Body of pancreas (tissue), 4 donors: ENCODE results near the gene CHST2. TPM values are rescaled to one million over a fixed set of nuclear protein-coding genes. Genes with fewer than 3 reads are reported as not detected.

Experiments
- ATAC-seq: fragments of 150-250 bp; one replicate; pipeline ENCODE4 v1.9.1; 2016
- DNase-seq, 4 donors: peaks; one replicate each; pipeline ENCODE4 v3.0.0-alpha.2; 2019
- H3K27ac ChIP-seq, 4 donors: fragments of 200-600 bp; sonication (generic); 1 replicate in 3 of 4; 2 replicates in 1 of 4; pipeline versions ENCODE4 v1.5.1 to v1.6.1; 2016 to 2019; ENCODE audit warnings: mild to moderate bottlenecking in 1 of 4, mixed read lengths in 1 of 4, moderate library complexity in 1 of 4
- H3K27me3 ChIP-seq, 2 donors: fragments of 200-600 bp; sonication (generic); one replicate each; pipeline ENCODE4 v1.6.0; 2016; ENCODE audit warnings: mild to moderate bottlenecking in 1 of 2
- H3K36me3 ChIP-seq, 2 donors: fragments of 200-600 bp; sonication (generic); replicated peaks in 1 of 2; 2 replicates each; pipeline ENCODE4 v1.5.1; 2016; ENCODE audit warnings: low read depth in 2 of 2; ENCODE audit not compliant: insufficient read depth in 1 of 2
- H3K4me1 ChIP-seq: fragments of 200-600 bp; sonication (generic); one replicate; pipeline ENCODE4 v1.6.0; 2016
- H3K4me3 ChIP-seq, 2 donors: fragments of 200-600 bp; sonication (generic); 1 replicate in 1 of 2; 2 replicates in 1 of 2; pipeline ENCODE4 v1.5.1; 2016 to 2019
- H3K9me3 ChIP-seq, 3 donors: fragments of 200-600 bp; sonication (generic); 1 replicate in 2 of 3; 2 replicates in 1 of 3; pipeline ENCODE4 v1.5.1; 2016
- POLR2A ChIP-seq, 3 donors: fragments of 450-650 bp; IDR thresholded peaks; one replicate each; pipeline ENCODE4 v1.6.1; 2016; ENCODE audit warnings: antibody characterized with exemption in 3 of 3, mild to moderate bottlenecking in 2 of 3
- WGBS, 2 donors: methylation state at CpG; one replicate each; pipeline ENCODE4 v1.1.5; 2017; 5-methylcytosine and 5-hydroxymethylcytosine counted together
- intact Hi-C: fragments of 100-400 bp; cut with DNase I; formaldehyde crosslinking; loops from one replicate; pipeline ENCODE4 v1.15.1; 2023
- total RNA-seq, 2 donors: library from RNA; depleted of rRNA; stranded (reverse); fragments of >200 nt; gene quantifications; one replicate each; pipeline ENCODE4 v1.1.0, GENCODE V29; 2016
- TF ChIP-seq, protein P1 (sequence below), 7 experiments: fragments of 450-650 bp in 4 of 7; fragments of 200-600 bp in 3 of 7; sonication (generic) in 3 of 7; IDR thresholded peaks; one replicate each; pipeline ENCODE4 v1.5.1; 2016 to 2019; ENCODE audit warnings: antibody characterized with exemption in 7 of 7

Gene CHST2
- total RNA-seq, 2 donors from 2014 or later: 1.3 to 4.3 TPM

- TF ChIP-seq POLR2A (IDR thresholded peaks at IDR 0.05): no peak
- TF ChIP-seq, protein P1, sequence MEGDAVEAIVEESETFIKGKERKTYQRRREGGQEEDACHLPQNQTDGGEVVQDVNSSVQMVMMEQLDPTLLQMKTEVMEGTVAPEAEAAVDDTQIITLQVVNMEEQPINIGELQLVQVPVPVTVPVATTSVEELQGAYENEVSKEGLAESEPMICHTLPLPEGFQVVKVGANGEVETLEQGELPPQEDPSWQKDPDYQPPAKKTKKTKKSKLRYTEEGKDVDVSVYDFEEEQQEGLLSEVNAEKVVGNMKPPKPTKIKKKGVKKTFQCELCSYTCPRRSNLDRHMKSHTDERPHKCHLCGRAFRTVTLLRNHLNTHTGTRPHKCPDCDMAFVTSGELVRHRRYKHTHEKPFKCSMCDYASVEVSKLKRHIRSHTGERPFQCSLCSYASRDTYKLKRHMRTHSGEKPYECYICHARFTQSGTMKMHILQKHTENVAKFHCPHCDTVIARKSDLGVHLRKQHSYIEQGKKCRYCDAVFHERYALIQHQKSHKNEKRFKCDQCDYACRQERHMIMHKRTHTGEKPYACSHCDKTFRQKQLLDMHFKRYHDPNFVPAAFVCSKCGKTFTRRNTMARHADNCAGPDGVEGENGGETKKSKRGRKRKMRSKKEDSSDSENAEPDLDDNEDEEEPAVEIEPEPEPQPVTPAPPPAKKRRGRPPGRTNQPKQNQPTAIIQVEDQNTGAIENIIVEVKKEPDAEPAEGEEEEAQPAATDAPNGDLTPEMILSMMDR (IDR thresholded peaks at IDR 0.05): no peak
- WGBS, 2 donors: 75 to 82% methylated on average over 6 of the region's 6 CpGs
- Histone ChIP-seq H3K27ac (no peak overlapping the region), H3K9me3 (peaks cover 0 to 12% (median 0%) of the 10 kb centered on the region in 3 donors), H3K4me1 (no peaks in the 10 kb centered on the region), H3K27me3 (no peaks in the 10 kb centered on the region), H3K4me3 (no peak overlapping the region), H3K36me3 (no peaks in the 10 kb centered on the region)
- DNase-seq (no peak), ATAC-seq (no peak)
- intact Hi-C loops: no loop called here
These were observed 19.1 kb upstream of the CHST2 start for GRCh38 chr3:143100451-143100850.

DNA sequence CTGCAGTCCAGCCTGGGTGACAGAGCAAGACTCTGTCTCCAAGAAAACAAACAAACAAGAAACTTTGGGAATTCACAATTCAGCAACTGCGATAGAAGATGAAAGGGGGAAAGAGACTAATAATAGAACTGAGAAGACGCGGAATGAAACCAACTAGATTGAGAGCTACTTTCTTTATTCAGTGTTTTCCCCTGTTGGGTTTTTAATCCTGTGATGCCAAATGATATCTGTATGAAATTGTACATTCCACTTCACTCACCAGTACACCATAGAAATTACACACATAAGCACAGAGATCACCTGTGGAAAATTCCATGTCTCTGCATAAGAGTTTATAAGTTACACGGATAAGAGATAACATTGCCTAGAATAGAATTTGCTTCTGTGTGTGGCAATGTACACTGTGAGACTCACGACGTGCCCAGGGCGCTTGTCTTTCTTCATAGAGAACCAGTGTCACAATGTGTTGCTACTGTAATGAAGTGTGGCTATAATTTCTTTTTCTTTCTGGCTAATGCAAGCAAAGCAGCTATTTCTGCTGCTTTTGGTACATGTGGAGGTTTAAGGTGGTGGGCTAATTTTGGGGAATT, 17.7 kb upstream of the CHST2 start:
- Histone ChIP-seq H3K4me1 (no peaks in the 10 kb centered on the region), H3K36me3 (no peaks in the 10 kb centered on the region), H3K27ac (no peak overlapping the region), H3K4me3 (no peak overlapping the region), H3K27me3 (no peaks in the 10 kb centered on the region), H3K9me3 (peaks cover 0 to 15% (median 0%) of the 10 kb centered on the region in 3 donors)
- TF ChIP-seq POLR2A (IDR thresholded peaks at IDR 0.05): no peak
- no peak for DNase-seq
- intact Hi-C loops: no loop called here
- WGBS, 2 donors: 69% methylated on average over 7 of the region's 7 CpGs
- no peak for ATAC-seq

DNA sequence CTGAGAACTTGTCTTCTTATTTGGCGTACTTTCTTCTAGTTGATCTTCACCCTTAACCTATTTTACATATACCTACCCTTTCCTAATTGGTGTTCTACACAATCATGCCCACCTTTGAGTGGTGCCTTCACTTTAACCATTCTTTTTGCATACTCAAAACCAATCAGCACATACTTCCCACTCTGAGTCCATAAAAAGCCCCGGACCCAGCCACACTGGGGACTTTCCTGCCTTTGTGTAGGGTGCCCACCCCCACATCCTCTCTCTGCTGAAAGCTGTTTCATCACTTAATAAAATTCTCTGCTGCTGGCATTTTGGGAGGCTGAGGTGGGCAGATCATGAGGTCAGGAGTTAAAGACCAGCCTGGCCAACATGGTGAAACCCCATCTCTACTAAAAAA, 15.9 kb upstream of the CHST2 start:
- Histone ChIP-seq H3K27ac (no peak overlapping the region), H3K36me3 (no peaks in the 10 kb centered on the region), H3K9me3 (peaks cover 0 to 15% (median 0%) of the 10 kb centered on the region in 3 donors), H3K4me3 (no peak overlapping the region), H3K27me3 (no peaks in the 10 kb centered on the region), H3K4me1 (no peaks in the 10 kb centered on the region)
- TF ChIP-seq POLR2A (IDR thresholded peaks at IDR 0.05): no peak
- TF ChIP-seq, protein P1 (IDR thresholded peaks at IDR 0.05): no peak
- DNase-seq (no peak), ATAC-seq (no peak)
- intact Hi-C loops: no loop called here
- WGBS, 2 donors: 67 to 69% methylated on average over 2 of the region's 2 CpGs

- Histone ChIP-seq H3K4me3 (no peak overlapping the region), H3K27me3 (no peaks in the 10 kb centered on the region)
- WGBS, 2 donors: 49 to 70% methylated on average over 5 of the region's 5 CpGs
These were observed 14.4 kb upstream of the CHST2 start for GRCh38 chr3:143105170-143105569.

GRCh38 chr3:143109861-143110260, 9.7 kb upstream of the CHST2 start:
- 83 to 85% methylated on average over 5 of the region's 5 CpGs for WGBS, 2 donors
- DNase-seq: no peak

More at GRCh38 chr3:143105170-143105569, 14.4 kb upstream of the CHST2 start:
- ATAC-seq (no peak), DNase-seq (no peak)
- Histone ChIP-seq H3K9me3 (peaks cover 0 to 15% (median 0%) of the 10 kb centered on the region in 3 donors), H3K27ac (no peak overlapping the region), H3K4me1 (no peaks in the 10 kb centered on the region), H3K36me3 (no peaks in the 10 kb centered on the region)
- intact Hi-C loops: no loop called here
- TF ChIP-seq POLR2A (IDR thresholded peaks at IDR 0.05): no peak
- TF ChIP-seq, protein P1 (IDR thresholded peaks at IDR 0.05): no peak

More at GRCh38 chr3:143109861-143110260, 9.7 kb upstream of the CHST2 start:
- Histone ChIP-seq H3K4me1 (no peaks in the 10 kb centered on the region), H3K36me3 (no peaks in the 10 kb centered on the region), H3K4me3 (no peak overlapping the region), H3K9me3 (peaks cover 0 to 8% (median 0%) of the 10 kb centered on the region in 3 donors), H3K27me3 (no peaks in the 10 kb centered on the region), H3K27ac (no peak overlapping the region)
- intact Hi-C loops: no loop called here
- no peak for ATAC-seq
- TF ChIP-seq, protein P1 (IDR thresholded peaks at IDR 0.05): no peak
- no peak for TF ChIP-seq POLR2A (IDR thresholded peaks at IDR 0.05)
